H1 (cell line): ENCODE results near the gene AGBL4. TPM values are rescaled to one million over a fixed set of nuclear protein-coding genes. Genes with fewer than 3 reads are reported as not detected.

ENCODE experiments used
- CTCF ChIA-PET: fragments of 300-600 bp; sonication (Branson Sonifier 250); formaldehyde crosslinking; loops from one replicate; lab custom pipeline; 2021; ENCODE audit not compliant: partially characterized antibody; lab: Charles Lee
- POLR2A ChIA-PET: fragments of 300-600 bp; sonication (Branson Sonifier 250); formaldehyde crosslinking; loops from one replicate; lab custom pipeline; 2021; ENCODE audit warnings: inconsistent platforms; ENCODE audit not compliant: partially characterized antibody; lab: Charles Lee
- DNase-seq, 2 experiments: peaks; one replicate each; pipeline versions ENCODE4 v3.0.0 to v3.0.0-alpha.2; 2010 to 2022; ENCODE audit warnings: low spot score in 2 of 2, low read depth in 1 of 2, mixed read lengths in 1 of 2
- FAIRE-seq: peaks from 2 replicates; lab custom pipeline; 2011; peaks lifted over from hg19 to GRCh38; lab: Jason Lieb, UNC
- H2AFZ ChIP-seq: 2 replicates; pipeline ENCODE4 v1.8.1; 2012; ENCODE audit warnings: low read length, inconsistent platforms
- H2AK5ac ChIP-seq: 2 replicates; pipeline ENCODE4 v1.6.1; 2013; ENCODE audit warnings: low read depth, low read length
- H2BK120ac ChIP-seq: replicated peaks from 2 replicates; pipeline ENCODE3; 2013; ENCODE audit warnings: low read depth, low read length, inconsistent platforms
- H2BK12ac ChIP-seq: 2 replicates; pipeline ENCODE4 v1.6.1; 2013; ENCODE audit warnings: low read depth, low read length
- H2BK15ac ChIP-seq: 2 replicates; pipeline ENCODE4 v1.6.1; 2013; ENCODE audit warnings: low read length
- H2BK20ac ChIP-seq: 2 replicates; pipeline ENCODE4 v1.6.1; 2013; ENCODE audit warnings: low read length
- H2BK5ac ChIP-seq: 2 replicates; pipeline ENCODE4 v1.6.1; 2013; ENCODE audit warnings: low read depth, low read length
- H3K14ac ChIP-seq: 2 replicates; pipeline ENCODE4 v1.6.1; 2013; ENCODE audit warnings: inconsistent platforms; ENCODE audit not compliant: insufficient read length
- H3K18ac ChIP-seq: 2 replicates; pipeline ENCODE4 v1.6.1; 2013; ENCODE audit warnings: low read length; ENCODE audit errors: extremely low read depth
- H3K23ac ChIP-seq: 2 replicates; pipeline ENCODE4 v1.6.1; 2013; ENCODE audit warnings: inconsistent platforms; ENCODE audit not compliant: insufficient read length
- H3K23me2 ChIP-seq: 2 replicates; pipeline ENCODE4 v1.6.1; 2013; ENCODE audit warnings: low read depth, low read length
- H3K27ac ChIP-seq: 2 replicates; pipeline ENCODE4 v1.6.1; 2011; ENCODE audit warnings: low read depth, low read length, inconsistent platforms
- H3K27me3 ChIP-seq, 4 experiments: replicated peaks in 1 of 4; 1 replicate in 1 of 4; 2 replicates in 3 of 4; pipeline versions ENCODE4 v1.6.1 to v1.8.1; 2011 to 2013; ENCODE audit warnings: low read length in 3 of 4, mild to moderate bottlenecking in 3 of 4, inconsistent platforms in 2 of 4, mixed read lengths in 2 of 4, moderate library complexity in 1 of 4; ENCODE audit not compliant: control insufficient read depth in 3 of 4, insufficient read depth in 3 of 4; ENCODE audit errors: extremely low read depth in 1 of 4
- H3K36me3 ChIP-seq, 4 experiments: 2 replicates each; pipeline versions ENCODE4 v1.6.1 to v1.8.1; 2011 to 2013; ENCODE audit warnings: mild to moderate bottlenecking in 4 of 4, low read length in 3 of 4, moderate library complexity in 2 of 4, control low read depth in 1 of 4, inconsistent platforms in 1 of 4; ENCODE audit not compliant: insufficient read depth in 4 of 4, control insufficient read depth in 2 of 4
- H3K4ac ChIP-seq: replicated peaks from 2 replicates; pipeline ENCODE3; 2013; ENCODE audit warnings: low read length, low read depth, mixed read lengths, inconsistent platforms; ENCODE audit not compliant: insufficient read length
- H3K4me1 ChIP-seq, 4 experiments: replicated peaks in 1 of 4; 1 replicate in 1 of 4; 2 replicates in 3 of 4; pipeline versions ENCODE4 v1.6.1 to v1.8.1; 2011 to 2013; ENCODE audit warnings: low read length in 3 of 4, inconsistent platforms in 2 of 4, mixed read lengths in 1 of 4; ENCODE audit not compliant: insufficient read depth in 4 of 4, control insufficient read depth in 3 of 4
- H3K4me2 ChIP-seq, 2 experiments: 2 replicates each; pipeline versions ENCODE4 v1.6.1 to v1.8.1; 2011 to 2013; ENCODE audit warnings: low read depth in 2 of 2, low read length in 2 of 2, control low read depth in 1 of 2, inconsistent platforms in 1 of 2, mild to moderate bottlenecking in 1 of 2; ENCODE audit not compliant: insufficient read depth in 1 of 2
- H3K4me3 ChIP-seq, 4 experiments: fragments of 200-600, 300-600 bp in 1 of 4; sonication (generic), shearing (Covaris generic), sonication (Bioruptor Twin) in 1 of 4; 2 replicates each; pipeline versions ENCODE4 v1.5.1 to v1.8.1; 2011 to 2016; ENCODE audit warnings: low read length in 4 of 4, low read depth in 3 of 4, control low read depth in 2 of 4, inconsistent platforms in 2 of 4, mild to moderate bottlenecking in 2 of 4, mixed read lengths in 1 of 4, moderate library complexity in 1 of 4; ENCODE audit not compliant: insufficient read depth in 2 of 4; ENCODE audit errors: extremely low read depth in 1 of 4
- H3K56ac ChIP-seq: replicated peaks from 2 replicates; pipeline ENCODE3; 2013; ENCODE audit warnings: low read depth, mild to moderate bottlenecking, mixed read lengths, low read length, inconsistent platforms; ENCODE audit not compliant: insufficient read length
- H3K79me1 ChIP-seq: 2 replicates; pipeline ENCODE4 v1.6.1; 2013; ENCODE audit warnings: low read depth, low read length, control low read depth
- H3K79me2 ChIP-seq, 2 experiments: 2 replicates each; pipeline versions ENCODE4 v1.6.1 to v1.8.1; 2012 to 2013; ENCODE audit warnings: low read length in 2 of 2, mild to moderate bottlenecking in 2 of 2, inconsistent platforms in 1 of 2; ENCODE audit not compliant: insufficient read depth in 2 of 2, control insufficient read depth in 1 of 2
- H3K9ac ChIP-seq, 4 experiments: replicated peaks in 1 of 4; 1 replicate in 1 of 4; 2 replicates in 3 of 4; pipeline versions ENCODE4 v1.6.1 to v1.8.1; 2011 to 2013; ENCODE audit warnings: low read depth in 3 of 4, low read length in 3 of 4, control low read depth in 2 of 4, mild to moderate bottlenecking in 2 of 4, moderate library complexity in 2 of 4, inconsistent platforms in 1 of 4; ENCODE audit errors: extremely low read depth in 1 of 4
- H3K9me3 ChIP-seq, 2 experiments: 2 replicates each; pipeline versions ENCODE4 v1.6.1 to v1.8.1; 2012 to 2013; ENCODE audit warnings: mild to moderate bottlenecking in 2 of 2, moderate library complexity in 2 of 2, control low read depth in 1 of 2, inconsistent platforms in 1 of 2, low read depth in 1 of 2, low read length in 1 of 2, mixed read lengths in 1 of 2; ENCODE audit not compliant: insufficient read depth in 2 of 2
- H4K20me1 ChIP-seq, 2 experiments: replicated peaks in 1 of 2; 2 replicates each; pipeline versions ENCODE3 to v1.8.1; 2011 to 2013; ENCODE audit warnings: inconsistent platforms in 2 of 2, low read length in 2 of 2, mild to moderate bottlenecking in 1 of 2; ENCODE audit not compliant: insufficient read depth in 2 of 2, control insufficient read depth in 1 of 2
- H4K5ac ChIP-seq: 2 replicates; pipeline ENCODE4 v1.6.1; 2013; ENCODE audit warnings: low read length, low read depth, mixed read lengths, inconsistent platforms; ENCODE audit not compliant: insufficient read length
- H4K8ac ChIP-seq: 2 replicates; pipeline ENCODE4 v1.8.0; 2013; ENCODE audit warnings: mild to moderate bottlenecking, moderate library complexity, low read length, inconsistent platforms; ENCODE audit not compliant: insufficient read depth; ENCODE audit errors: extremely low read depth
- H4K91ac ChIP-seq: replicated peaks from 2 replicates; pipeline ENCODE3; 2013; ENCODE audit warnings: low read length, mixed read lengths, inconsistent platforms; ENCODE audit not compliant: insufficient read length
- EP300 ChIP-seq, 2 experiments: IDR thresholded peaks; 1 replicate in 1 of 2; 2 replicates in 1 of 2; pipeline ENCODE4 v1.6.1; 2011 to 2012; ENCODE audit warnings: low read depth in 2 of 2, low read length in 2 of 2, mild to moderate bottlenecking in 2 of 2, borderline replicate concordance in 1 of 2, inconsistent platforms in 1 of 2, moderate library complexity in 1 of 2
- POU5F1 ChIP-seq: IDR thresholded peaks from 2 replicates; pipeline ENCODE4 v1.6.1; 2011; ENCODE audit warnings: low read depth, mild to moderate bottlenecking, low read length, moderate library complexity
- RXRA ChIP-seq: IDR thresholded peaks from 2 replicates; pipeline ENCODE4 v1.6.1; 2011; ENCODE audit warnings: low read depth, mild to moderate bottlenecking, low read length, moderate library complexity; ENCODE audit not compliant: insufficient read depth
- WGBS, 2 experiments: shearing (Covaris generic) in 1 of 2; methylation state at CpG; one replicate each; pipeline versions ENCODE4 v1.1.6 to v1.1.7; 2013 to 2015; ENCODE audit warnings: low lambda C conversion rate in 2 of 2, mixed read lengths in 2 of 2, inconsistent platforms in 1 of 2, low coverage in 1 of 2, missing lambda C conversion rate in 1 of 2; ENCODE audit not compliant: insufficient replicate concordance in 2 of 2, insufficient coverage in 1 of 2, insufficient read length in 1 of 2; ENCODE audit errors: extremely low coverage in 1 of 2, missing lambda C conversion rate in 1 of 2; 5-methylcytosine and 5-hydroxymethylcytosine counted together
- polyA plus RNA-seq, 7 experiments: library from polyadenylated mRNA; depleted of rRNA in 3 of 7; stranded (reverse) in 5 of 7; unstranded in 2 of 7; fragments of >200 nt in 5 of 7; fragments of 200-250 nt in 2 of 7; gene quantifications; 1 replicate in 5 of 7; 2 replicates in 1 of 7; 4 replicates in 1 of 7; pipeline versions ENCODE4 v1.2.1 to v1.2.3, GENCODE V29; 2011 to 2013; ENCODE audit warnings: missing spikeins in 2 of 7, mixed read lengths in 2 of 7
- total RNA-seq: library from RNA; stranded (reverse); fragmentation: NEBNext Ultra II Directional; extraction: Animal tissue kit (Norgen Biotek cat#: 25700); gene quantifications from 2 replicates; pipeline ENCODE4 v1.2.1, GENCODE V29; 2021
- TF ChIP-seq, protein P1 (sequence below): IDR thresholded peaks from 2 replicates; pipeline ENCODE4 v1.6.1; 2012; ENCODE audit warnings: low read length, inconsistent platforms
- TF ChIP-seq, protein P2 (sequence below), 3 experiments: IDR thresholded peaks; 1 replicate in 2 of 3; 2 replicates in 1 of 3; pipeline versions ENCODE4 v1.5.1 to v1.6.1; 2011; ENCODE audit warnings: low read length in 3 of 3, mild to moderate bottlenecking in 3 of 3, inconsistent platforms in 2 of 3, low read depth in 1 of 3, moderate library complexity in 1 of 3; ENCODE audit not compliant: insufficient read depth in 1 of 3; ENCODE audit errors: control extremely low read depth in 1 of 3

The AGBL4 gene
- total and polyA plus RNA-seq, 2 of the 8 experiments (the other 6 are each of a cell fraction or from before 2014, with no cell fraction given): 0.41 to 0.45 TPM

DNA sequence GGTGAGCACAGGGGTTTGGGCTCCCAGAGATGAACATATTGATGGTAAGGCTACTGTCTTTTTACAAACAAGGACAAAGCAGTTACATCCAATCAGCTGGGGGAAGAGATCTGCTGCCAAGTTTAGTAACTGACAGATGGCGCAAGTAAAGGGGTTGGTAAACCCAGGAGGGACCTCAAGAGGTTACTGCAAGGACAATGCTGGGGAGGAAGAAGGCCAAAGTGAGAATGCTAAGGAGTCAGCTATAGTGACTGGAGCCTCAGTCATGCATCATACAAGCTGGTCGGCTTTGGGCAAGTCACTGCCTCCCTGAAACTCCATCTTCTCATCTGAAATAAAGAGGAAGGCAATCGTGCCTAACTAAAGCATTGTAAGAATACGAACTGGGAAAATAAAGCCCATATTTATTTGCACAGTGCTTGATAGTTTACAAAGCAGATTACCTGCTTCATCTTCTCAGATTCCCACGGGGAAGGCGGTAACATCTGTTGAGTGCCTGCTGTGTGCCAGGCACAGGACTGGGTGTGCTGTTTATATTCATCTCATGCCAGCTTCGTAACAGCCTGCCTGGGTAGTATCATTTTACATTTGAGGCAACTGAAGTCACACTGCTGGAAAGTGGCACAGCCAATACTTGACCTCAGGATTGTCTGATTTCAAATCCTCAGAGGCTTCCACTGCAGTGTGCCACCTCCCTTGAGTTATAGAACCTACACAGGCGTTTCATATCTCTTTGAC lies 1361.9 kb downstream of the AGBL4 start:
- H3K79me1 ChIP-seq: no peaks in the 10 kb centered on the region
- no peak overlapping the region for H3K4me2 ChIP-seq
- TF ChIP-seq POU5F1 (no peak), EP300 (IDR thresholded peaks at IDR 0.05; ENCODE audit: borderline replicate concordance in 1 of 2, low read depth in 2 of 2, low read length in 2 of 2) (no peak), RXRA (no peak)
- TF ChIP-seq, protein P1, sequence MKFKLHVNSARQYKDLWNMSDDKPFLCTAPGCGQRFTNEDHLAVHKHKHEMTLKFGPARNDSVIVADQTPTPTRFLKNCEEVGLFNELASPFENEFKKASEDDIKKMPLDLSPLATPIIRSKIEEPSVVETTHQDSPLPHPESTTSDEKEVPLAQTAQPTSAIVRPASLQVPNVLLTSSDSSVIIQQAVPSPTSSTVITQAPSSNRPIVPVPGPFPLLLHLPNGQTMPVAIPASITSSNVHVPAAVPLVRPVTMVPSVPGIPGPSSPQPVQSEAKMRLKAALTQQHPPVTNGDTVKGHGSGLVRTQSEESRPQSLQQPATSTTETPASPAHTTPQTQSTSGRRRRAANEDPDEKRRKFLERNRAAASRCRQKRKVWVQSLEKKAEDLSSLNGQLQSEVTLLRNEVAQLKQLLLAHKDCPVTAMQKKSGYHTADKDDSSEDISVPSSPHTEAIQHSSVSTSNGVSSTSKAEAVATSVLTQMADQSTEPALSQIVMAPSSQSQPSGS: no peak
- TF ChIP-seq, protein P2, sequence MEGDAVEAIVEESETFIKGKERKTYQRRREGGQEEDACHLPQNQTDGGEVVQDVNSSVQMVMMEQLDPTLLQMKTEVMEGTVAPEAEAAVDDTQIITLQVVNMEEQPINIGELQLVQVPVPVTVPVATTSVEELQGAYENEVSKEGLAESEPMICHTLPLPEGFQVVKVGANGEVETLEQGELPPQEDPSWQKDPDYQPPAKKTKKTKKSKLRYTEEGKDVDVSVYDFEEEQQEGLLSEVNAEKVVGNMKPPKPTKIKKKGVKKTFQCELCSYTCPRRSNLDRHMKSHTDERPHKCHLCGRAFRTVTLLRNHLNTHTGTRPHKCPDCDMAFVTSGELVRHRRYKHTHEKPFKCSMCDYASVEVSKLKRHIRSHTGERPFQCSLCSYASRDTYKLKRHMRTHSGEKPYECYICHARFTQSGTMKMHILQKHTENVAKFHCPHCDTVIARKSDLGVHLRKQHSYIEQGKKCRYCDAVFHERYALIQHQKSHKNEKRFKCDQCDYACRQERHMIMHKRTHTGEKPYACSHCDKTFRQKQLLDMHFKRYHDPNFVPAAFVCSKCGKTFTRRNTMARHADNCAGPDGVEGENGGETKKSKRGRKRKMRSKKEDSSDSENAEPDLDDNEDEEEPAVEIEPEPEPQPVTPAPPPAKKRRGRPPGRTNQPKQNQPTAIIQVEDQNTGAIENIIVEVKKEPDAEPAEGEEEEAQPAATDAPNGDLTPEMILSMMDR (IDR thresholded peaks at IDR 0.05; ENCODE audit: control extremely low read depth in 1 of 3, insufficient read depth in 1 of 3, low read depth in 1 of 3, low read length in 3 of 3): no peak
- 92% methylated on average over 8 of the region's 8 CpGs; no CpG with 5 or more reads in 1 of the 2 experiments for WGBS, 2 experiments
- ChIA-PET POLR2A (no interaction called here), CTCF (interaction anchor here (19.7 kb wide), 1 partner anchor 13 kb away, joined by 225 read pairs; no protein-coding TSS in a partner anchor)
- no peak overlapping the region for H2BK12ac ChIP-seq
- H3K23me2 ChIP-seq: no peaks in the 10 kb centered on the region; the same call in 1 of the 2 replicates
- no peak overlapping the region for H3K9ac ChIP-seq
- H2BK5ac ChIP-seq: no peak overlapping the region
- DNase-seq (no peak), FAIRE-seq (no peak)
- H2BK20ac ChIP-seq: no peak overlapping the region
- no peak overlapping the region for H3K23ac ChIP-seq
- no peak overlapping the region for H4K91ac ChIP-seq
- H3K56ac ChIP-seq: no peak overlapping the region
- H3K79me2 ChIP-seq: no peaks in the 10 kb centered on the region
- H3K4me3 ChIP-seq: no peak overlapping the region
- H2BK120ac ChIP-seq: no peak overlapping the region
- H3K27me3 ChIP-seq: no peaks in the 10 kb centered on the region
- no peak overlapping the region for H3K14ac ChIP-seq
- no peak overlapping the region for H3K27ac ChIP-seq
- no peak overlapping the region for H2AK5ac ChIP-seq
- H2AFZ ChIP-seq: no peak overlapping the region
- no peak overlapping the region for H3K18ac ChIP-seq
- peaks cover 0 to 3% (median 0%) of the 10 kb centered on the region in 4 experiments; a peak in 1 of 7 replicates for H3K4me1 ChIP-seq
- no peaks in the 10 kb centered on the region for H3K36me3 ChIP-seq
- no peak overlapping the region for H4K5ac ChIP-seq
- no peak overlapping the region for H3K4ac ChIP-seq
- H3K9me3 ChIP-seq: no peaks in the 10 kb centered on the region
- no peak overlapping the region for H4K8ac ChIP-seq
- no peaks in the 10 kb centered on the region for H4K20me1 ChIP-seq
- no peak overlapping the region for H2BK15ac ChIP-seq
